Caki2 (cell line): ENCODE data around the gene SERPINB13. TPM values are rescaled to one million over a fixed set of nuclear protein-coding genes. Genes with fewer than 3 reads are reported as not detected.
"Not testable (repeated sequence)": the region's sequence is repeated elsewhere in the genome, so short reads cannot be mapped to it uniquely, and the experiment has no call there.

Experiments used
- DNase-seq: peaks from one replicate; pipeline ENCODE4 v3.0.0-alpha.2; 2015; ENCODE audit warnings: low read depth
- in situ Hi-C: cut with HindIII; loops from 2 replicates; pipeline ENCODE4 v1.10.0; 2016; ENCODE audit warnings: low sequenced_read_pairs, low pct_unique_long_range_greater_than_20kb, mixed read lengths
- total RNA-seq: library from RNA; depleted of rRNA; stranded (reverse); fragments of >200 nt; shearing (Covaris generic); gene quantifications from 2 replicates; pipeline ENCODE4 v1.2.3, GENCODE V29; 2014; ENCODE audit warnings: low replicate concordance; rRNA removed

The SERPINB13 gene
- total RNA-seq, 1 experiment from 2014 or later, result not detected

- in situ Hi-C loops, result no loop called here
- no peak for DNase-seq
These were observed 40.7 kb downstream of the SERPINB13 start for GRCh38 chr18:63627819-63628218.

DNA sequence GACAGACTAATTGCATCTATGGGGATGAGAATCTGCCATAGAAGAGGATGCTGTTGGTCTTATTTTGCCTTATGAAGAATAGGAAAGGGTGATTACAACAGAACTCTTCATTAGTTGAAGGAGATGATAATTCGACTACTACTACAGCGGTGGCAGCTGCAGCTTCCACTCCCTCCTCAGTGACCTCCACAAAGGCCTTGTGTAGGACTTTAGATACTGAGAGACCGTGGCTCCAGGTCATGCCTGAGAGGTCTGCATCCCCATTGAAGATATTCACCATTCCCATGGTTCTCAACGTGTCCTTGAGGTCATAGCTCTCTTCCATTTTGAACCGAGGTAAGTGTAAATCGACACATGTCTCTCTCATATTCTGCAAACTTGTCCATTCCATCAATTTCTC, 50.6 kb downstream of the SERPINB13 start:
- no peak for DNase-seq
- in situ Hi-C loops, result no loop called here

DNA sequence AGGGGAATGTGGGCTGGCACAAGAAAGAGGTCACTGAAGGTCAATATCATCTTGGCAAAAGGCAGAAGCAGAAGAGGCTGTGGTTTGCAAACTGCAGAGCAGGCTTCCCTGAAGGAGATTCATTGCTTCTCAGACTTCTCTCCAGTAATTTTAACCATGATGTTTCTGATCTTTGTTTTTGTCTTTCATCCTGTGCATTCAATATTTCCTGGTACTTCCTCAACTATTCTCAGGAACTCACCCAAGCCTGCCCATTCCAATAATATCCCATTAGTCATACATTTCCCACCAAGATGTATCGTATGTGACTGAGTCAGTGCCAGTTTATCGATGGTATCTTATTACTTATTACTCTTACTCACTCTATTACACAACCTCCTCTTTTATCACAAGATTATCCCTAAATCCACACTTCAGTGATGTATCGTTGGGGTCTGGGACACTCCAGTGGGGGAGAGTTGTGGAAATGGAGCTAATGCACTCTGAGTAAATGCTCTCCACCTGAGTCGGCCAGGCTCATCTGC, 54.1 kb downstream of the SERPINB13 start:
- in situ Hi-C loops, DNase-seq: not testable (repeated sequence)

DNA sequence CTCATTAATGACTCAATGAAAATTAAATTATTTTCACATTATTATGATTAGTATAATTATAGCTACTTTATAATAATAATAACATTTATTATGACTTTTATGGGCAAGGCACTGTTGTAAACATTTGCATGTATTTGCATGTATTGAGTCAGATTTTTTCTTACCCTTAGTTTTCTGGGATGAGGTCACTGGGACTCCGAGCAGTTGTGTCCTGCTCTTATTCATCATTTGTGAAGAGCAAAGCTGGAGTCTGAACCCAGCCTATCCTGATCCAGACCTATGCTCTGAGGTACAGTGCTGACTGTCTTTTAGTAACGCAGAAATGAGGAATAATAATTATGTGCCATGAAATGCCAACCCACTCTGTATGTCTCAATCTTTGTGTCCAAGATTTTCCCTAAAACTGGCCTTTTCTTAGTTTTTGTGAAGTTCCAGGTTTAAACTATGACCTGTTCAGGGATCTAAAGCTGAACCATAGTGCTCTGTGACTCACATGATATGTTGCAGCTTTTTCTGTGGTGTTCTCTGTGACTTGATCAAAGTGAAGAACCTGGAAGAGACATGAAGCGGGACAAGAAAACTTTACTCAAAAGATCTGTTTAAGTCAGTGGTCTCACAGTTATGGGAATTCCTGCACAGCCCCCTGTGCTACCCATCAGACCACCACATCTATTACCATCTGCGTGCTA, 55.7 kb downstream of the SERPINB13 start:
- DNase-seq, in situ Hi-C loops: not testable (repeated sequence)

DNA sequence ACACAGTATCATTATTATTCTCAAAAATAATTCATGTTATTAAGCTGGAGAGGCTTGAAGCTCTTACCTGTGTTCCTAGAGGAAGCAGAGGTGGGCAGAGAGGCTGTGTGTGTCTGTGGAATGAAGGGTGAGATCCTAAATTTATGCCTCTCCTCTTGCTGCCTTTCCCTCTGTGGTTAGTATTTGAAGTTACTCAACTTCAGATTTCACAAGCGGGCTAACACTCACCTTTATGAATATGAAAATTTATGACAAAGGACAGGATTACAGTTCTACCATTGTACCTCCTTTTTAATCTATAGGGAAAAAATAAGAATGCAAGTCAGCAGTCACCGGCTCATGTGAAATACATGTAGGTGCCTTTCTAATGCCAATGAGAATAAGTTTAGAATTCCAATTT, 57.0 kb downstream of the SERPINB13 start, which contains the start of gene SERPINB4:
Gene SERPINB4 (minus strand): TSS at position 115 of the 400 bp plus-strand sequence. CDS start 679 bp downstream, outside the sequence.
- in situ Hi-C loops, DNase-seq: not testable (repeated sequence)

DNA sequence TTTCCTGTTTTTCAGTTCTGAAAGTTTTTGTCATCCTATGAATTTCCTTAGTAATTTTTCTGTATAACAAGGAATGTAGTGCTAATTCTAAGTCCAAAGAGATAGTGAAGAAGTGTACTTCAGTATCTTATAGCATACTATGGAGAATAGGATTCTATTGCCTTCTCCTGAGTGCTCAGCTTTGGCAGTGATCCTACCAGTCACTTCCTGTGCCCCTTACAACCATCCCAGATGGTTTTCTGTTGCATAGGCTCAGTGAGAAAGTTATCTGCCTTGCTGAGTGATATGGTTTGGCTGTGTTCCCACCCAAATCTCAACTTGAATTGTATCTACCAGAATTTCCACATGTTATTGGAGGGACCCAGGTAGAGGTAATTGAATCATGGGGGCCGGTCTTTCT, 57.6 kb downstream of the SERPINB13 start:
- in situ Hi-C loops, DNase-seq: not testable (repeated sequence)

DNA sequence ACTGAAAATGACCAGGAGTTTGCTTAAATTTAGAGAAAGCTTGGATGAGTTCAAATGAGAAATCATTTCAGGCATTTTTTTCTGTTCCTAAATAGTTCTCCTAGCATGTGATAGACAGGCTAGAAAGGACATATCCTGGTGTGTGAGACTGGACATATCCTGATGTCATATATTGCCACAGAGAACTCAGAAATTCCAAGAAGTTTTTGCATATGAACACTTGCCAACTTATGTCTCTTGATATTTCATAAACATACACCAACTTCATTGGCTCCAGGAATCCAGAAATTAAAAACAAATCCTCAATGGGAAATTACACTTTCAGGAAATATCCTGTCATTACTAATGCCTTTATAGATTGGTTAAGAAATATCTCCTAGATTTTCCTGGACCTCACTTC, 59.8 kb downstream of the SERPINB13 start:
- in situ Hi-C loops, result no loop called here
- DNase-seq, result no peak

GRCh38 chr18:63648241-63648640, 61.1 kb downstream of the SERPINB13 start:
- in situ Hi-C loops, result no loop called here
- DNase-seq, result no peak

Other genes with a start within 250 kb of the SERPINB13 start
- 13.0 and 35.6 TPM in 2 replicates for gene KDSR, start 220.1 kb upstream of the SERPINB13 start, total RNA-seq
- 16.4 and 18.8 TPM in 2 replicates for gene VPS4B, start 164.9 kb upstream of the SERPINB13 start, total RNA-seq
- gene SERPINB5, start 110.4 kb upstream of the SERPINB13 start, total RNA-seq, result 40.1 and 44.9 TPM in 2 replicates
- not detected in 2 replicates for gene SERPINB12, start 45.0 kb upstream of the SERPINB13 start, total RNA-seq
- not detected in 2 replicates for gene SERPINB4, start 56.9 kb downstream of the SERPINB13 start, total RNA-seq
- gene SERPINB3, start 74.5 kb downstream of the SERPINB13 start, total RNA-seq, result not detected in 2 replicates
- gene SERPINB11, start 115.6 kb downstream of the SERPINB13 start, total RNA-seq, result not detected in 2 replicates
- gene SERPINB7, start 188.1 kb downstream of the SERPINB13 start, total RNA-seq, result 3.4 and 9.3 TPM in 2 replicates